ENCODE measurements around the gene SLAMF1.

DNA sequence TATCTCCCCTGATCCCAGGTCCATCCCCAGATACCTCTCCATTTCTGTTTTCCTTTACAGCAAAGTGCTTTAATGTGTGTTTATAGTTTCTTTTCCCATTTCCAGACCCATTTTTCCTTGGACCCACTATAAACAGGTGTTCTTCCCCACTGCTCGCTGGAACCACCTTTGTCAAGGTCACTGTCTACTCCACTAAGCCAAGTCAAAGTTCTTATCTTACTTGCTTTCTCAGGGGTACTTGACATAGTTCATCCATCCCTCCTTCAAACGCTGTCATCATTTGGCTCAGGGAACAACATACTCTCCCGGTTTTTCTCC is 8.3 kb downstream of the SLAMF1 start:
- no peak for TF ChIP-seq RXRA (IDR thresholded peaks at IDR 0.05)
- TF ChIP-seq, protein P1, sequence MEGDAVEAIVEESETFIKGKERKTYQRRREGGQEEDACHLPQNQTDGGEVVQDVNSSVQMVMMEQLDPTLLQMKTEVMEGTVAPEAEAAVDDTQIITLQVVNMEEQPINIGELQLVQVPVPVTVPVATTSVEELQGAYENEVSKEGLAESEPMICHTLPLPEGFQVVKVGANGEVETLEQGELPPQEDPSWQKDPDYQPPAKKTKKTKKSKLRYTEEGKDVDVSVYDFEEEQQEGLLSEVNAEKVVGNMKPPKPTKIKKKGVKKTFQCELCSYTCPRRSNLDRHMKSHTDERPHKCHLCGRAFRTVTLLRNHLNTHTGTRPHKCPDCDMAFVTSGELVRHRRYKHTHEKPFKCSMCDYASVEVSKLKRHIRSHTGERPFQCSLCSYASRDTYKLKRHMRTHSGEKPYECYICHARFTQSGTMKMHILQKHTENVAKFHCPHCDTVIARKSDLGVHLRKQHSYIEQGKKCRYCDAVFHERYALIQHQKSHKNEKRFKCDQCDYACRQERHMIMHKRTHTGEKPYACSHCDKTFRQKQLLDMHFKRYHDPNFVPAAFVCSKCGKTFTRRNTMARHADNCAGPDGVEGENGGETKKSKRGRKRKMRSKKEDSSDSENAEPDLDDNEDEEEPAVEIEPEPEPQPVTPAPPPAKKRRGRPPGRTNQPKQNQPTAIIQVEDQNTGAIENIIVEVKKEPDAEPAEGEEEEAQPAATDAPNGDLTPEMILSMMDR (IDR thresholded peaks at IDR 0.05; ENCODE audit: low read depth, low read length, missing input control), result no peak
- no peak for TF ChIP-seq GABPA (IDR thresholded peaks at IDR 0.05 in 1 of 2, conservative IDR thresholded peaks at IDR 0.05 in 1 of 2)
- TF ChIP-seq JUND (IDR thresholded peaks at IDR 0.05), result no peak
- no peak for TF ChIP-seq RAD21 (IDR thresholded peaks at IDR 0.05)
- TF ChIP-seq, protein P2, sequence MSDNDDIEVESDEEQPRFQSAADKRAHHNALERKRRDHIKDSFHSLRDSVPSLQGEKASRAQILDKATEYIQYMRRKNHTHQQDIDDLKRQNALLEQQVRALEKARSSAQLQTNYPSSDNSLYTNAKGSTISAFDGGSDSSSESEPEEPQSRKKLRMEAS (IDR thresholded peaks at IDR 0.05), result no peak
- TF ChIP-seq, protein P3, sequence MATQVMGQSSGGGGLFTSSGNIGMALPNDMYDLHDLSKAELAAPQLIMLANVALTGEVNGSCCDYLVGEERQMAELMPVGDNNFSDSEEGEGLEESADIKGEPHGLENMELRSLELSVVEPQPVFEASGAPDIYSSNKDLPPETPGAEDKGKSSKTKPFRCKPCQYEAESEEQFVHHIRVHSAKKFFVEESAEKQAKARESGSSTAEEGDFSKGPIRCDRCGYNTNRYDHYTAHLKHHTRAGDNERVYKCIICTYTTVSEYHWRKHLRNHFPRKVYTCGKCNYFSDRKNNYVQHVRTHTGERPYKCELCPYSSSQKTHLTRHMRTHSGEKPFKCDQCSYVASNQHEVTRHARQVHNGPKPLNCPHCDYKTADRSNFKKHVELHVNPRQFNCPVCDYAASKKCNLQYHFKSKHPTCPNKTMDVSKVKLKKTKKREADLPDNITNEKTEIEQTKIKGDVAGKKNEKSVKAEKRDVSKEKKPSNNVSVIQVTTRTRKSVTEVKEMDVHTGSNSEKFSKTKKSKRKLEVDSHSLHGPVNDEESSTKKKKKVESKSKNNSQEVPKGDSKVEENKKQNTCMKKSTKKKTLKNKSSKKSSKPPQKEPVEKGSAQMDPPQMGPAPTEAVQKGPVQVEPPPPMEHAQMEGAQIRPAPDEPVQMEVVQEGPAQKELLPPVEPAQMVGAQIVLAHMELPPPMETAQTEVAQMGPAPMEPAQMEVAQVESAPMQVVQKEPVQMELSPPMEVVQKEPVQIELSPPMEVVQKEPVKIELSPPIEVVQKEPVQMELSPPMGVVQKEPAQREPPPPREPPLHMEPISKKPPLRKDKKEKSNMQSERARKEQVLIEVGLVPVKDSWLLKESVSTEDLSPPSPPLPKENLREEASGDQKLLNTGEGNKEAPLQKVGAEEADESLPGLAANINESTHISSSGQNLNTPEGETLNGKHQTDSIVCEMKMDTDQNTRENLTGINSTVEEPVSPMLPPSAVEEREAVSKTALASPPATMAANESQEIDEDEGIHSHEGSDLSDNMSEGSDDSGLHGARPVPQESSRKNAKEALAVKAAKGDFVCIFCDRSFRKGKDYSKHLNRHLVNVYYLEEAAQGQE (IDR thresholded peaks at IDR 0.05), result no peak
